ENCODE results near the gene IL9.
"Not testable (repeated sequence)": the region's sequence is repeated elsewhere in the genome, so short reads cannot be mapped to it uniquely, and the experiment has no call there.

IL9 gene

DNA sequence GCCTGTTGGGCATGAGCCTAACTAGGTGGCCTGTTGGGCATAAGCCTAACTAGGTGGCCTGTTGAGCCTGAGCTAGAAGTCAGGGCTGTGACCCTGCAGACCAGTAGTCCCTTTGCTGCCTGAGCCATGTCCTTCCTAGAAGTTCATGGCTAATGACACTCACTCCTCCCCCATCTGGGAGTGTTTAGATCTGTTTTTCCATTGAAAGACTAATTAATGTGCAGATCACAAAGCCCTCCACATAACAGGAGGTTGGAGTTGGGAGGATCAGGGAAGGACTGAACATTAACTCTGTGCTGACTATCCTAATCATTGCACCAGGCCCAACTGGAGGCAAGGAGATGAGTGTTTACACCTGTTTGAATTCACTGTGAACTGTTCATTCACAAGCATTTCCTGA is 33.6 kb downstream of the IL9 start:
- Histone ChIP-seq H3K9me3 (ENCODE audit: low read depth, low read length) (no peaks in the 10 kb centered on the region), H3K36me3 (ENCODE audit: insufficient read depth, low read length) (no peaks in the 10 kb centered on the region), H3K27ac (no peak overlapping the region), H3K9ac (ENCODE audit: insufficient read length) (no peak overlapping the region), H3K4me3 (no peak overlapping the region)
- no peak for TF ChIP-seq EZH2 (IDR thresholded peaks at IDR 0.05)
- no peak for TF ChIP-seq POLR2AphosphoS5 (IDR thresholded peaks at IDR 0.05; ENCODE audit: borderline replicate concordance, low read depth, low read length)
- TF ChIP-seq FOXP2 (optimal IDR thresholded peaks at IDR 0.05; ENCODE audit: control extremely low read depth, extremely low read length, insufficient read depth), result no peak
- no peak for DNase-seq (ENCODE audit: low read depth, low spot score)

DNA sequence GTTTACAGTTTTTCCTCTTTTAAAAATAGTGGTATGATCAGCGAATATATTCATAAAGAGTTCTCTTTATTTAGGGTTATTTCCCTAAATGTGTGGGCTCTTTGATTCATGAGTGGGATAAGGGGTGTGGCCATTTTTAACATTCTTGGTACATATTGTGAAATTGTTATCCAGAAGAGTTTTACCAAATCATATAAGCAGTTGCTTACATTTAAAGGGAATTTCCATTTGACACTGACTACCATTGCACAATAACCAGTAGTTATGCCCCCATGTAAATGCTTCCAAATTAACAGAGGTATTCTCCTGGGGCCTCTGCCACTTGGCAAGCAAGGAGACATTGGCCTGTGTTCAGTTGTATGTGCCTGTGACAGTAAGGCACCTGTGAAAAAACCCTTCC is 34.0 kb downstream of the IL9 start:
- TF ChIP-seq EZH2 (IDR thresholded peaks at IDR 0.05), result no peak
- no peak for TF ChIP-seq FOXP2 (optimal IDR thresholded peaks at IDR 0.05; ENCODE audit: control extremely low read depth, extremely low read length, insufficient read depth)
- no peak for TF ChIP-seq POLR2AphosphoS5 (IDR thresholded peaks at IDR 0.05; ENCODE audit: borderline replicate concordance, low read depth, low read length)

DNA sequence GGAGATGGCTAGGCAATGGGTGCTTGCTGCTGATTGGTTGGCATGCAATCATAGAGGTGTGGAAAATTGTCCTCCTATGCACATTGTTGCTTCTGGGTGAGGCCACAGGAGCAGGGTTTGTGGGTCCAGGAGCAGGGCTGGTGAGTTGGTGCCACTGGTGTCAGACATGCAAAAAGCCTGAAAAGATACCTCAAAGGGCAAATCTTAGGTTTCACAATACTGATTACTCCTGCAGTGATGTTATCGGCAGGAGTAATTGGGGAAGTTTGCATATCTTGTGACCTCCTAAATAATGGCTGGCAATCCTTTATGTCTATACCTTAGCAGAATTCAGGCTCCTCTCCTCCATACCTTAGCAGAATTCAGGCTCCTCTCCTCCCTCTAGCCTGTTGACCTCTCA is 36.0 kb downstream of the IL9 start:
- DNase-seq (ENCODE audit: low read depth, low spot score), result no peak
- H3K27ac ChIP-seq, result no peak overlapping the region
- no peak overlapping the region for H3K4me3 ChIP-seq
- H3K9ac ChIP-seq (ENCODE audit: insufficient read length), result no peak overlapping the region
- TF ChIP-seq POLR2AphosphoS5 (IDR thresholded peaks at IDR 0.05; ENCODE audit: borderline replicate concordance, low read depth, low read length) (no peak), EZH2 (IDR thresholded peaks at IDR 0.05) (no peak), FOXP2 (optimal IDR thresholded peaks at IDR 0.05; ENCODE audit: control extremely low read depth, extremely low read length, insufficient read depth) (no peak)
- no peaks in the 10 kb centered on the region for H3K36me3 ChIP-seq (ENCODE audit: insufficient read depth, low read length)
- H3K9me3 ChIP-seq (ENCODE audit: low read depth, low read length), result no peaks in the 10 kb centered on the region

More for the DNA sequence above, 34.0 kb downstream of the IL9 start:
- Histone ChIP-seq H3K4me3 (no peak overlapping the region), H3K9ac (ENCODE audit: insufficient read length) (no peak overlapping the region), H3K27ac (no peak overlapping the region), H3K36me3 (ENCODE audit: insufficient read depth, low read length) (no peaks in the 10 kb centered on the region), H3K9me3 (ENCODE audit: low read depth, low read length) (no peaks in the 10 kb centered on the region)
- no peak for DNase-seq (ENCODE audit: low read depth, low spot score)

DNA sequence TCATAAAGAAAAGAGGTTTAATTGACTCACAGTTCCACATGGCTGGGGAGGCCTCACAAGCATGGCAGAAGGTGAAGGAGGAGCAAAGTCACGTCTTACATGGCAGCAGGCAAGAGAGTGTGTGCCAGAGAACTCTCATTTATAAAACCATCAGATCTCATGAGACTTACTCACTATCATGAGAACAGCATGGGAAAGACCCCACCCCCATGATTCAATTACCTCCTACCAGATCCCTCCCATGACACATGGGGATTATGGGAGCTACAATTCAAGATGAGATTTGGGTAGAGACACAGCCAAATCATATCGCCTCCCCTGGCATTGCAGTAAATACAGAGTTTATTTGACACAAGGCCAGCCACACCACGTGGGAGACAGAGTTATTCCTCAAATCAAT is 36.5 kb downstream of the IL9 start:
- H3K27ac ChIP-seq; H3K36me3 ChIP-seq (ENCODE audit: insufficient read depth, low read length): not testable (repeated sequence)

DNA sequence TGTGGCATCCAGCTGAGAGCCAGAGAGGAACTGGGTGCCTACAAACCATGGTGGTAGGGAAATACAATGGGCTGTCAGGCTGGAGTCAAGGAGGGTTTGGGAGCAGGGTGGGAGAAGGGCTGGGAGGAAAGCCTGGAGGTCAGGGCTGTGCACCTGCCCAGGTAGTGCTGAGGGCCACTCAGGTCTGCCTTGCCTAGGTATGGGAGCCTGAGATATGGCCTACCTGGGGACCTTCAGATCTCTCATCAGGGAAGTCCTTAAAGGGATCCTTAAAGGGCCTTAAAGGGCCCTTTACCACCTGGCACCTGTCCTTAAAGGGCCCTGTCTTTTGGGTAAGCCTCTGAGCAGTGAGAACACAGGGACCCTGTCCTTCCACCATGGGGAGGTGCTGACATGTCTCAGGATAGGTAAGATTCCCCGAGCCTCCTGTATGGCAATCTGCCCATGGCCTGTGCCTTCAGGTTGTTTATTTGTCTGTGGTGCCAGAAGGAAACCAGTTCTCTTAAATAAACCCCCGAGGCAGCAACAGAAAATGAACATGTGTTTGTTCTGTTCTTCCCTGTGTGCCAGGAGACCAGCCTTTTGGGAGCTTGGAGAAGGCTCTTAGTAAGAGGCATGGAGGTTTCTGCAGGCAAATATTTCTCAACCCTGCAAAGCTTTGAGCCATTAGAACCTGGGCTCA is 37.9 kb downstream of the IL9 start:
- Histone ChIP-seq H3K27ac (no peak overlapping the region), H3K36me3 (ENCODE audit: insufficient read depth, low read length) (no peaks in the 10 kb centered on the region)
- TF ChIP-seq EZH2 (IDR thresholded peaks at IDR 0.05) (no peak), FOXP2 (optimal IDR thresholded peaks at IDR 0.05; ENCODE audit: control extremely low read depth, extremely low read length, insufficient read depth) (no peak), POLR2AphosphoS5 (IDR thresholded peaks at IDR 0.05; ENCODE audit: borderline replicate concordance, low read depth, low read length) (no peak)

More for the DNA sequence above, 36.5 kb downstream of the IL9 start:
- H3K9ac ChIP-seq (ENCODE audit: insufficient read length); DNase-seq (ENCODE audit: low read depth, low spot score); H3K4me3 ChIP-seq; H3K9me3 ChIP-seq (ENCODE audit: low read depth, low read length): not testable (repeated sequence)

DNA sequence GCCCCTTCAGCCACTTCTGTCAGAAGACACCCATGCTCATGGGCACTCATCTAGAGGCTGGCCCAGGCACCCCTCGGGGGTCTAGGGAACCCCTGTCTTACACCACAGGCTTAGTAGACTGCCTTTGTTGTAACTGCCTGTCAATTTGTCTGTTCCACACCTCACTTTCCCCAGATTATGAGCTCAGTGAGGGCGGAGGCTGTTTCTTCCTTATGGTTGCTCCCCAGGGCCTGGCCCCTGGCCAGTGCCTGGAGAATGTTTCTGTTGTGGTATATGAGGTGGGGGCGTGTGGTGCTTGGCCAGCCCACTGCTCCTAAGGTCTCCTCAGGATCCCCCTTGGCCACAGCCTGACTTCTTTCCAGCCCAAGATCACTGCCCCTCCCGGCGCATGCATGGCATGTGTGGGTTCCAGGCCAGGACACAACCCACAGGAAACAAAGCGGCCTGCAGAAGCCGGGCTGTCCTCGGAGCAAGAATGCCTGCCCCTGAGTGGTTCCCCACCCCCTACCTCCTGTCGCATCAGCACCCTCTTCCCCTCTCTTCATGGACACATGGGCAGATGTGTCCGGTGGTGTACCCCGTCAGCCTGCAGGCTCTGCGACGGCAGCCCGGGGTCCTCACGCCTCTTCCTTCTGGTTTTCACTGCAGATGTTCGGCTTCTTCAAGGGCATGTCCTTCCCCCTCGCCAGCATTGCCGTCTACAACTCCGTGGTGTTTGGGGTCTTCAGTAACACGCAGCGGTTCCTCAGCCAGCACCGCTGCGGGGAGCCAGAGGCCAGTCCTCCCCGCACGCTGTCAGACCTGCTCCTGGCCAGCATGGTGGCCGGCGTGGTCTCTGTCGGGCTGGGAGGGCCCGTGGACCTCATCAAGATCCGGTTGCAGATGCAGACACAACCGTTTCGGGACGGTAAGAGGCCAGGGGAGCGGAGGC is 43.5 kb downstream of the IL9 start:
- DNase-seq (ENCODE audit: low read depth, low spot score), result no peak
- H3K36me3 ChIP-seq (ENCODE audit: insufficient read depth, low read length), result no peaks in the 10 kb centered on the region
- no peaks in the 10 kb centered on the region for H3K9me3 ChIP-seq (ENCODE audit: low read depth, low read length)
- no peak overlapping the region for H3K27ac ChIP-seq
- no peak overlapping the region for H3K4me3 ChIP-seq
- TF ChIP-seq POLR2AphosphoS5 (IDR thresholded peaks at IDR 0.05; ENCODE audit: borderline replicate concordance, low read depth, low read length) (no peak), FOXP2 (optimal IDR thresholded peaks at IDR 0.05; ENCODE audit: control extremely low read depth, extremely low read length, insufficient read depth) (no peak), EZH2 (IDR thresholded peaks at IDR 0.05) (no peak)
- H3K9ac ChIP-seq (ENCODE audit: insufficient read length), result no peak overlapping the region

More for the DNA sequence above, 37.9 kb downstream of the IL9 start:
- H3K4me3 ChIP-seq, result no peak overlapping the region
- no peak overlapping the region for H3K9ac ChIP-seq (ENCODE audit: insufficient read length)
- no peak for DNase-seq (ENCODE audit: low read depth, low spot score)
- no peaks in the 10 kb centered on the region for H3K9me3 ChIP-seq (ENCODE audit: low read depth, low read length)

DNA sequence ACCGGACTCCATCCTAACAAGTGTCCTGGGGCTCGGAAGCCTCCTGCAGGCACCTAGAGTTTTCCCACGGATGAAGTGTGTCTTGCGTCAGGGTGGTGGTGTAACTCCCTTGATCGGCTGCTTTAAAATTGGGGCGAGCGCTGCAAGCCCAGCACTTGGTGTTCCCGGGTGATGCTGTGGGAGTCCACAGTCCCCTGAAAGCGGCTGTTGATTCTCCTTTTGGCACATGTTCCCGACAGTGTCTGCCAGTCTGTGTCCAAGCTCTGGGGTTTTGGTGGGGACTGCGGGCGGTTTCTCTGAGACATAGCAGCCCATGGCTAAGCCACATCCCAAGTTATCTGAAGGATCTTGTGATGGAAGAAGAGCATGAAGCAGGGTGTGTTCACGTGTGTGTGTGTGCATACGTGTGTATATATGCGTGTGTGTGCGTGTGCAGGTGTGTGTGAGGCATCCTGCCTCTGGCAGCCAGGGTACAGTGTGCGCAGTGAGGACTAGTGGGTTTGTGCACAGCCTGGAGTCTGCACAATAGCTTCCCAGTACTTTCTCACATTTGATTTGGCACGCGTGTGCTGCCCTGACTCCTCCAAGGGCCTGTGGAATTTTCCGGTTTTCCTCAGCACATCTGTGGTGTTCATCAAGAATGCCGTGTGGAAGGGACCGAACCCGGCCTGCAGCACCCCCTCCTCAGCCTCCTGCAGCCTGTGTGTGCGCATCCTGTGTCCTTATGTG is 44.3 kb downstream of the IL9 start:
- no peak for DNase-seq (ENCODE audit: low read depth, low spot score)

DNA sequence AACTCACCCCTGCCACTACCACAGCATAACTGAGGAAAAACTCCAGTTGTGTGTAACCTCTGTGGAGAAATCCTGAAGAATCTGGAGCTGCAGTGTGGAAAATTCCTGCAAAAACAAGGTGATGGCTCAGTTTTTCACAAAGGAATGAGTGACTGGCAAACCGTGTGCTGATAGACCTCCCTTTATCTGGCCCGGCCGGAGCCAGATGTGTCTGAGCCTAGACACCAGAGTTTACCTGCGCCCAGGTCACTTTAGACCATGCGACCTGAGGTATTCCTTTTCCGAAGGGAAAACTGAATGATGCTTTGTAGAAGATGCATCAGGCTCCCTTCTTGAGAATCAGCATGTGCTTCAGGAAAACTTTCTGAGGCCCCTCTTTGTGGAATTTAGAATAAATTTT is 45.0 kb downstream of the IL9 start:
- H3K27ac ChIP-seq, result no peak overlapping the region
- H3K9me3 ChIP-seq (ENCODE audit: low read depth, low read length), result no peaks in the 10 kb centered on the region
- H3K9ac ChIP-seq (ENCODE audit: insufficient read length), result no peak overlapping the region
- DNase-seq (ENCODE audit: low read depth, low spot score), result no peak
- H3K36me3 ChIP-seq (ENCODE audit: insufficient read depth, low read length), result no peaks in the 10 kb centered on the region
- H3K4me3 ChIP-seq, result no peak overlapping the region
- TF ChIP-seq FOXP2 (optimal IDR thresholded peaks at IDR 0.05; ENCODE audit: control extremely low read depth, extremely low read length, insufficient read depth) (no peak), EZH2 (IDR thresholded peaks at IDR 0.05) (no peak), POLR2AphosphoS5 (IDR thresholded peaks at IDR 0.05; ENCODE audit: borderline replicate concordance, low read depth, low read length) (no peak)

More for the DNA sequence above, 44.3 kb downstream of the IL9 start:
- Histone ChIP-seq H3K4me3 (no peak overlapping the region), H3K9me3 (ENCODE audit: low read depth, low read length) (no peaks in the 10 kb centered on the region), H3K27ac (no peak overlapping the region), H3K9ac (ENCODE audit: insufficient read length) (no peak overlapping the region), H3K36me3 (ENCODE audit: insufficient read depth, low read length) (no peaks in the 10 kb centered on the region)
- TF ChIP-seq FOXP2 (optimal IDR thresholded peaks at IDR 0.05; ENCODE audit: control extremely low read depth, extremely low read length, insufficient read depth) (no peak), EZH2 (IDR thresholded peaks at IDR 0.05) (no peak), POLR2AphosphoS5 (IDR thresholded peaks at IDR 0.05; ENCODE audit: borderline replicate concordance, low read depth, low read length) (no peak)
